ENCODE results near the gene PPP1R3G. TPM values are rescaled to one million over a fixed set of nuclear protein-coding genes. Genes with fewer than 3 reads are reported as not detected.

The PPP1R3G gene
- total and polyA plus RNA-seq, 2 of the 4 experiments (the other 2 are of a cell fraction), result 0.10 to 0.18 TPM

DNA sequence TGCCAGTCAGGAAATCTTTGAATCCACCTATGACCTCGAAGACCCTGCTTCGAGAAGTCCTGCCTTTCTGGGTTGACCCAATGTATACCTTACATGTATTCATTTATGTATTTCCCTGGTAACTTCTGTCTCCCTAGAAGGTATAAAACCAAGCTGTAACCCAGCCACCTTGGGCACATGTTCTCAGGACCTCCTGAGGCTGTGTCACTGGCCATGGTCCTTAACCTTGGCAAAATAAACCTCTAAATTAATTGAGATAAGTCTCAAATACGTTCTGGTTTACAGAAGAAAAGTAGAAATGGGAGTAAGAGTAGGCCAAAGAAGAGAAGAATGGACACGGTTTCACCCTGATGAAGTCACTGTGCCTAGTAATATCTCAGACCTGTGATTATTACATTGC lies 30.0 kb upstream of the PPP1R3G start:
- peaks cover 4% of the 10 kb centered on the region; the same call in 1 of the 2 replicates for H3K9me1 ChIP-seq (ENCODE audit: insufficient read depth, low read length)
- H3K27ac ChIP-seq (ENCODE audit: insufficient read depth, low read length), result peak overlapping the region; percentile 29; the same call in 1 of the 2 replicates
- ATAC-seq (ENCODE audit: low read depth) (no peak), DNase-seq (no peak)
- peak overlapping the region; percentile 60 for H2BK5ac ChIP-seq (ENCODE audit: low read depth, low read length, poor library complexity, severe bottlenecking)
- CTCF ChIA-PET, result no interaction called here
- H3K9me3 ChIP-seq (ENCODE audit: control insufficient read depth, insufficient read depth, low read length), result peaks cover 10% of the 10 kb centered on the region
- H2AK5ac ChIP-seq (ENCODE audit: low read depth, low read length), result peak overlapping the region; percentile 38; the same call in 1 of the 2 replicates
- intact Hi-C loops (cut with micrococcal nuclease) (loop anchor here (5.0 kb wide), 1 partner anchor 332 kb away; no protein-coding TSS in a partner anchor), dilution Hi-C loops (cut with HindIII; ENCODE audit: low sequenced_read_pairs, unreplicated experiment) (no loop called here), in situ Hi-C loops (cut with MboI; ENCODE audit: low sequenced_read_pairs) (no loop called here)
- peaks cover 7% of the 10 kb centered on the region for H3K4me1 ChIP-seq (ENCODE audit: control insufficient read depth, insufficient read depth, low read length)
- no peaks in the 10 kb centered on the region for H3K79me1 ChIP-seq (ENCODE audit: low read depth in 1 of 2, low read length in 2 of 2)
- peak overlapping the region; percentile 32 for H3K23ac ChIP-seq (ENCODE audit: low read depth, low read length)
- H4K20me1 ChIP-seq (ENCODE audit: insufficient read depth, low read length), result 0 out of 2 replicates have a peak, but pooled peaks cover 4% of the 10 kb centered on the region
- no peak overlapping the region for H3K4me2 ChIP-seq (ENCODE audit: low read depth, low read length)
- H3K4ac ChIP-seq (ENCODE audit: low read depth, low read length), result peak overlapping the region; percentile 82
- H3K18ac ChIP-seq (ENCODE audit: low read depth, low read length), result peak overlapping the region; percentile 68; the same call in 1 of the 2 replicates
- H4K5ac ChIP-seq (ENCODE audit: low read depth, low read length), result no peak overlapping the region
- BruUV-seq (replicated peaks), result no TSS peak
- H4K91ac ChIP-seq (ENCODE audit: insufficient read depth, low read depth, low read length), result peak overlapping the region; percentile 72
- H3K36me3 ChIP-seq (ENCODE audit: control insufficient read depth, insufficient read depth, low read length), result peaks cover 1% of the 10 kb centered on the region; the same call in 1 of the 2 replicates
- peak overlapping the region in 1 of 2 experiments; percentile 66; a peak in 2 of 4 replicates for H4K8ac ChIP-seq (ENCODE audit: low read depth in 2 of 2, low read length in 2 of 2)
- POLR2A ChIA-PET (ENCODE audit: unreplicated experiment), result no interaction called here
- no CpG with 5 or more reads among the region's 4 CpGs for WGBS, 2 experiments (ENCODE audit: extremely low coverage in 2 of 2, insufficient read length in 1 of 2)
- H3K27me3 ChIP-seq (ENCODE audit: control insufficient read depth, insufficient read depth, low read length), result no peaks in the 10 kb centered on the region
- H3K56ac ChIP-seq (ENCODE audit: extremely low read depth, insufficient read depth, low read length), result no peak overlapping the region
- H2BK120ac ChIP-seq (ENCODE audit: low read depth, low read length), result peak overlapping the region; percentile 92
- no peak overlapping the region for H2AFZ ChIP-seq (replicated peaks; ENCODE audit: low read length, poor library complexity)
- TF ChIP-seq CHD1 (IDR thresholded peaks at IDR 0.05; ENCODE audit: low read depth, low read length) (no peak), FOS (IDR thresholded peaks at IDR 0.05; ENCODE audit: low read depth, low read length) (no peak), SMC3 (IDR thresholded peaks at IDR 0.05; ENCODE audit: low read depth, low read length) (no peak), NFE2L2 (IDR thresholded peaks at IDR 0.05; ENCODE audit: low read depth, low read length) (no peak), MAFK (IDR thresholded peaks at IDR 0.05; ENCODE audit: low read depth, low read length) (no peak), MXI1 (IDR thresholded peaks at IDR 0.05; ENCODE audit: borderline replicate concordance, low read depth, low read length) (no peak), RFX5 (IDR thresholded peaks at IDR 0.05; ENCODE audit: low read depth, low read length) (no peak), CEBPB (IDR thresholded peaks at IDR 0.05; ENCODE audit: low read depth, low read length) (no peak), POLR2A (IDR thresholded peaks at IDR 0.05; ENCODE audit: low read depth, low read length) (no peak), RAD21 (IDR thresholded peaks at IDR 0.05; ENCODE audit: low read length) (no peak), BHLHE40 (IDR thresholded peaks at IDR 0.05; ENCODE audit: low read depth, low read length) (no peak), MAZ (IDR thresholded peaks at IDR 0.05; ENCODE audit: borderline replicate concordance, low read depth, low read length) (no peak), RCOR1 (IDR thresholded peaks at IDR 0.05; ENCODE audit: insufficient replicate concordance, low read length) (no peak)
- TF ChIP-seq, protein P1, sequence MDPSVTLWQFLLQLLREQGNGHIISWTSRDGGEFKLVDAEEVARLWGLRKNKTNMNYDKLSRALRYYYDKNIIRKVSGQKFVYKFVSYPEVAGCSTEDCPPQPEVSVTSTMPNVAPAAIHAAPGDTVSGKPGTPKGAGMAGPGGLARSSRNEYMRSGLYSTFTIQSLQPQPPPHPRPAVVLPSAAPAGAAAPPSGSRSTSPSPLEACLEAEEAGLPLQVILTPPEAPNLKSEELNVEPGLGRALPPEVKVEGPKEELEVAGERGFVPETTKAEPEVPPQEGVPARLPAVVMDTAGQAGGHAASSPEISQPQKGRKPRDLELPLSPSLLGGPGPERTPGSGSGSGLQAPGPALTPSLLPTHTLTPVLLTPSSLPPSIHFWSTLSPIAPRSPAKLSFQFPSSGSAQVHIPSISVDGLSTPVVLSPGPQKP (IDR thresholded peaks at IDR 0.05; ENCODE audit: borderline replicate concordance, low read depth, low read length), result no peak
- TF ChIP-seq, protein P2, sequence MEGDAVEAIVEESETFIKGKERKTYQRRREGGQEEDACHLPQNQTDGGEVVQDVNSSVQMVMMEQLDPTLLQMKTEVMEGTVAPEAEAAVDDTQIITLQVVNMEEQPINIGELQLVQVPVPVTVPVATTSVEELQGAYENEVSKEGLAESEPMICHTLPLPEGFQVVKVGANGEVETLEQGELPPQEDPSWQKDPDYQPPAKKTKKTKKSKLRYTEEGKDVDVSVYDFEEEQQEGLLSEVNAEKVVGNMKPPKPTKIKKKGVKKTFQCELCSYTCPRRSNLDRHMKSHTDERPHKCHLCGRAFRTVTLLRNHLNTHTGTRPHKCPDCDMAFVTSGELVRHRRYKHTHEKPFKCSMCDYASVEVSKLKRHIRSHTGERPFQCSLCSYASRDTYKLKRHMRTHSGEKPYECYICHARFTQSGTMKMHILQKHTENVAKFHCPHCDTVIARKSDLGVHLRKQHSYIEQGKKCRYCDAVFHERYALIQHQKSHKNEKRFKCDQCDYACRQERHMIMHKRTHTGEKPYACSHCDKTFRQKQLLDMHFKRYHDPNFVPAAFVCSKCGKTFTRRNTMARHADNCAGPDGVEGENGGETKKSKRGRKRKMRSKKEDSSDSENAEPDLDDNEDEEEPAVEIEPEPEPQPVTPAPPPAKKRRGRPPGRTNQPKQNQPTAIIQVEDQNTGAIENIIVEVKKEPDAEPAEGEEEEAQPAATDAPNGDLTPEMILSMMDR (conservative IDR thresholded peaks at IDR 0.05; ENCODE audit: low read depth, low read length), result no peak
- TF ChIP-seq, protein P3, sequence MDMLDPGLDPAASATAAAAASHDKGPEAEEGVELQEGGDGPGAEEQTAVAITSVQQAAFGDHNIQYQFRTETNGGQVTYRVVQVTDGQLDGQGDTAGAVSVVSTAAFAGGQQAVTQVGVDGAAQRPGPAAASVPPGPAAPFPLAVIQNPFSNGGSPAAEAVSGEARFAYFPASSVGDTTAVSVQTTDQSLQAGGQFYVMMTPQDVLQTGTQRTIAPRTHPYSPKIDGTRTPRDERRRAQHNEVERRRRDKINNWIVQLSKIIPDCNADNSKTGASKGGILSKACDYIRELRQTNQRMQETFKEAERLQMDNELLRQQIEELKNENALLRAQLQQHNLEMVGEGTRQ (IDR thresholded peaks at IDR 0.05; ENCODE audit: low read depth, low read length), result no peak
- peak overlapping the region; percentile 60; the same call in 1 of the 2 replicates for H3K14ac ChIP-seq (replicated peaks; ENCODE audit: low read depth, low read length)
- peak overlapping the region; percentile 13; the same call in 2 of the 3 replicates for H2BK15ac ChIP-seq (ENCODE audit: low read depth, low read length)
- no peak overlapping the region for H2AK9ac ChIP-seq (replicated peaks; ENCODE audit: low read depth, low read length, poor library complexity)
- peak overlapping the region; percentile 98 for H2BK20ac ChIP-seq (ENCODE audit: low read depth, low read length)
- H3K4me3 ChIP-seq (ENCODE audit: insufficient read depth, low read depth, low read length), result no peak overlapping the region
- H3K9ac ChIP-seq (ENCODE audit: low read depth, low read length), result no peak overlapping the region

Data from IMR-90 (cell line).